ENCODE measurements around the gene PPM1D. TPM values are rescaled to one million over a fixed set of nuclear protein-coding genes. Genes with fewer than 3 reads are reported as not detected.

Gene PPM1D
- total and polyA plus RNA-seq, 8 donors = 17.1 to 27.0 (median 21.6) TPM

DNA sequence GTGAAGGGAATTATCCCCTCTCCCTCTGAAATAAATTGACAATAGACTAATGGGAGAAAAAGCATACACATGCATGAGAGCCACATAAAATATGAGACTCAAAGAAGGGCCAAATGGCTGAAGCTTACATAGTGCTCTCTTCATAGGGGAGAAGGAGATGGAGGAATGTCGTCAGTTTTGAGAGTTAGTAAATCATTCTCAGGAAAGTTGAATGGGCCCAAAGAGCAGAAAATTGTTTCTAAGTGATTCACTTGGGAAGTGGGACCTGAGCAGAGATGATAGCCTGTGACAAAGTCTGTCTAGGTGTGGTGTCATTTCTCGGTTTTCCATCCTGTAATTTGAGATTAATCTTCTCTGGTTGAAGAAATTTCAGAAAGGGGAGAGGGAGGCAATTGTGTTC, 112.7 kb downstream of the PPM1D start:
- Histone ChIP-seq H3K27ac (no peak overlapping the region), H3K36me3 (peaks cover 0 to 27% of the 10 kb centered on the region in 2 donors), H3K9me3 (no peaks in the 10 kb centered on the region), H3K27me3 (no peaks in the 10 kb centered on the region), H3K4me1 (no peaks in the 10 kb centered on the region), H3K4me3 (no peak overlapping the region)
- intact Hi-C loops (cut with DNase I) = no loop called here
- TF ChIP-seq, protein P1, sequence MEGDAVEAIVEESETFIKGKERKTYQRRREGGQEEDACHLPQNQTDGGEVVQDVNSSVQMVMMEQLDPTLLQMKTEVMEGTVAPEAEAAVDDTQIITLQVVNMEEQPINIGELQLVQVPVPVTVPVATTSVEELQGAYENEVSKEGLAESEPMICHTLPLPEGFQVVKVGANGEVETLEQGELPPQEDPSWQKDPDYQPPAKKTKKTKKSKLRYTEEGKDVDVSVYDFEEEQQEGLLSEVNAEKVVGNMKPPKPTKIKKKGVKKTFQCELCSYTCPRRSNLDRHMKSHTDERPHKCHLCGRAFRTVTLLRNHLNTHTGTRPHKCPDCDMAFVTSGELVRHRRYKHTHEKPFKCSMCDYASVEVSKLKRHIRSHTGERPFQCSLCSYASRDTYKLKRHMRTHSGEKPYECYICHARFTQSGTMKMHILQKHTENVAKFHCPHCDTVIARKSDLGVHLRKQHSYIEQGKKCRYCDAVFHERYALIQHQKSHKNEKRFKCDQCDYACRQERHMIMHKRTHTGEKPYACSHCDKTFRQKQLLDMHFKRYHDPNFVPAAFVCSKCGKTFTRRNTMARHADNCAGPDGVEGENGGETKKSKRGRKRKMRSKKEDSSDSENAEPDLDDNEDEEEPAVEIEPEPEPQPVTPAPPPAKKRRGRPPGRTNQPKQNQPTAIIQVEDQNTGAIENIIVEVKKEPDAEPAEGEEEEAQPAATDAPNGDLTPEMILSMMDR (IDR thresholded peaks at IDR 0.05) = no peak
- no peak for DNase-seq
- no peak for ATAC-seq

DNA sequence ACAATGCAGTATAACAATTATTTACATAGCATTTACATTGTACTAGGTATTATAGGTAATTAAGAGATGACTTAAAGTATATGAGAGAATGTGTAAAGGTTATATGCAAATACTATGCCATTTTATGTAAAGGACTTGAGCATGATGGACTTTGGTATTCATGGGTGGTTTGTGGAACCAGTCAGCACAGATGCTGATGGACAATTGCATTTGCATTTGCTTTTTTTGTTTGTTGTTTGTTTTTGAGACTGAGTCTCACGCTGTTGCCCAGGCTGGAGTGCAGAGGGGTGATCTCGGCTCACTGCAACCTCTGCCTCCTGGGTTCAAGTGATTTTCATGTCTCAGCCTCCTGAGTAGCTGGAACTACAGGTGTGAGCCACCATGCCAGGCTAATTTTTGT, 113.6 kb downstream of the PPM1D start:
- no peak for ATAC-seq
- Histone ChIP-seq H3K36me3 (peaks cover 0 to 20% of the 10 kb centered on the region in 2 donors), H3K4me1 (no peaks in the 10 kb centered on the region), H3K9me3 (no peaks in the 10 kb centered on the region), H3K27ac (no peak overlapping the region), H3K27me3 (no peaks in the 10 kb centered on the region), H3K4me3 (no peak overlapping the region)
- intact Hi-C loops (cut with DNase I) = no loop called here
- TF ChIP-seq, protein P1 (IDR thresholded peaks at IDR 0.05) = no peak
- no peak for DNase-seq

Other genes with a start within 250 kb of the PPM1D start
- 10 to 100 TPM; 52.7 to 73.2 TPM for gene USP32, start 208.1 kb upstream of the PPM1D start, total RNA-seq
- 10 to 100 TPM; 30.7 to 38.9 (median 37.0) TPM for gene USP32, start 208.1 kb upstream of the PPM1D start, polyA plus RNA-seq (ENCODE audit: insufficient read length in 6 of 6)
- gene CHCT1, start 177.7 kb upstream of the PPM1D start, total RNA-seq = not detected
- under 1 TPM in 1 of 6 donors, not detected in 5; 0.45 TPM for gene CHCT1, start 177.7 kb upstream of the PPM1D start, polyA plus RNA-seq (ENCODE audit: insufficient read length in 6 of 6)
- gene APPBP2, start 74.0 kb upstream of the PPM1D start, total RNA-seq = 10 to 100 TPM; 37.5 to 48.0 TPM
- gene APPBP2, start 74.0 kb upstream of the PPM1D start, polyA plus RNA-seq (ENCODE audit: insufficient read length in 6 of 6) = 10 to 100 TPM; 61.2 to 71.9 (median 64.9) TPM
- gene BCAS3, start 77.7 kb downstream of the PPM1D start, total RNA-seq = 10 to 100 TPM; 21.2 to 29.6 TPM
- 10 to 100 TPM; 25.1 to 29.5 (median 28.0) TPM for gene BCAS3, start 77.7 kb downstream of the PPM1D start, polyA plus RNA-seq (ENCODE audit: insufficient read length in 6 of 6)